Measurements from ENCODE around the gene CKAP4.

Gene CKAP4

DNA sequence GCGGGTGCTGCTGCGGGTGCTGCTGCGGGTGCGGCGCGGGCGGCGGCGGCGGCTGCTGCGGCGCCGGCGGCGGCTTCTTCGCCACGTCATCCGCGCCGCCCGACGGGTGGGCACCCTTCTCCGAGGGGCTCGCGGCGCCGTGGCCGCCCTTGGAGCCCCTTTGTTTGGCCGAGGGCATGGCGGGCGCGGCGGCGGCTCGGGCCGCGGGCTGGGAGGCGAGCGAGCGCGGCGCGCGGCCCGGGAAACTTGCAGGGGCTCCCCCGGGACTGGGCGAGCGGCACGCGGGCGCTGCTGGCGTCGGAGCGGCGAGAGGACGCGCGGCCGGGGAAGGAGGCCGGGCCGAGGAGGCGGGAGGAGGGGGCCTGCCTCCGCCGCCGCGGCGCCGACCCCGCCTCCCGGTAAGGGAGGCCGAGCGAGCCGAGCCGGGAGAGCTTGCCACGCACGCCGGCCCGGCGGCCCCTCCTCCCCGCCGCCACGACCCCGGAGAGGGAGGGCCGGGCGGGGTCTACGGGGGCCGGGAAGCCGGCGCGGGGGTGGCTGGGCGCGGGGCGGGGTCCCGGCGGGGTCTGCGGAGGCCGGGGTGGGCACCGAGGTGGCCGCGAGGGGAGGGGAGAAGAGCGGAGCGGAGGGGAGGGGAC is at the start of gene CKAP4:
CKAP4 (minus strand) TSS at position 347 of the 638 bp plus-strand sequence; CDS start at position 178, 169 bp downstream.
- Histone ChIP-seq H3K27ac (ENCODE audit: low read length) (peak within 1 kb of the TSS; percentile 94), H2AFZ (ENCODE audit: low read length) (peak within 1 kb of the TSS; percentile 68)

DNA sequence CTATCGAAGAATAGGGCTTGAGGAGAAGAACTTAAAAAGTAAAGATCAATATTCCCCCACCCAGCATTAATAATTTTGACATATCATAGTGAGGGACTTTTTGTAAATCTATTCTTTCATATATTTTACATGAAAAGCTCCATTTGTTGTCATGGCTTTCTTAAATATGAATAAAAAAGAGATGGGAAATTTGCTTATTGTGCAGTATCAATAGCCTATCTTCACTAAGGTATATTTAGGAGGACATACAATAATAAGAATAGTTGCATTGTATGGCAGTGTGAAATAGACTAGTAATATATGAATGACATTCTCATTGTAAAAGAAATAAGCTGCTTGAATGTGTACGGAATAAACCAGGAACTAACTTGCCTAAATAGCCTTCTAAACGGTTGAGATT is 49.3 kb upstream of the CKAP4 start:
- TF ChIP-seq CTCF (IDR thresholded peaks at IDR 0.05; ENCODE audit: low read length) (no peak), EZH2 (optimal IDR thresholded peaks at IDR 0.05; ENCODE audit: low read depth, low read length) (no peak), EZH2phosphoT487 (IDR thresholded peaks at IDR 0.05; ENCODE audit: low read length) (no peak)
- H3K4me2 ChIP-seq (ENCODE audit: low read depth, low read length), result no peak overlapping the region
- no peaks in the 10 kb centered on the region for H3K9me3 ChIP-seq (replicated peaks; ENCODE audit: insufficient read depth, low read length)
- H3K4me1 ChIP-seq (ENCODE audit: low read length), result peaks cover 13% of the 10 kb centered on the region
- H2AFZ ChIP-seq (ENCODE audit: low read length), result no peak overlapping the region
- H3K36me3 ChIP-seq (replicated peaks; ENCODE audit: insufficient read depth, low read length), result no peaks in the 10 kb centered on the region
- H3K79me2 ChIP-seq (ENCODE audit: low read length), result no peaks in the 10 kb centered on the region
- H4K20me1 ChIP-seq (ENCODE audit: insufficient read depth, low read length), result no peaks in the 10 kb centered on the region
- no peaks in the 10 kb centered on the region for H3F3A ChIP-seq (ENCODE audit: insufficient read depth, low read length)
- H3K9me2 ChIP-seq (replicated peaks; ENCODE audit: insufficient read depth, low read length), result no peaks in the 10 kb centered on the region
- H3K27me3 ChIP-seq (replicated peaks; ENCODE audit: insufficient read depth, low read length), result no peaks in the 10 kb centered on the region
- H3K4me3 ChIP-seq (ENCODE audit: low read length), result no peak overlapping the region
- no peak overlapping the region for H3K27ac ChIP-seq (ENCODE audit: low read length)
- DNase-seq, result no peak
- no peak overlapping the region for H3K9ac ChIP-seq (ENCODE audit: low read length)

More for the DNA sequence above, at the start of gene CKAP4:
- Histone ChIP-seq H3K4me2 (ENCODE audit: low read depth, low read length) (peak within 1 kb of the TSS; percentile 96), H3K4me3 (ENCODE audit: low read length) (peak within 1 kb of the TSS; percentile 93), H3K27me3 (replicated peaks; ENCODE audit: insufficient read depth, low read length) (no peaks in the 10 kb centered on the region), H3K4me1 (ENCODE audit: low read length) (peaks cover 31% of the 10 kb centered on the region), H3F3A (ENCODE audit: insufficient read depth, low read length) (peaks cover 24% of the 10 kb centered on the region), H3K9ac (ENCODE audit: low read length) (peak within 1 kb of the TSS; percentile 86), H3K79me2 (ENCODE audit: low read length) (peaks cover 25% of the 10 kb centered on the region), H3K9me3 (replicated peaks; ENCODE audit: insufficient read depth, low read length) (no peaks in the 10 kb centered on the region), H3K9me2 (replicated peaks; ENCODE audit: insufficient read depth, low read length) (no peaks in the 10 kb centered on the region), H4K20me1 (ENCODE audit: insufficient read depth, low read length) (no peaks in the 10 kb centered on the region), H3K36me3 (replicated peaks; ENCODE audit: insufficient read depth, low read length) (no peaks in the 10 kb centered on the region)
- peak; percentile 76 for DNase-seq
- no peak for TF ChIP-seq EZH2 (optimal IDR thresholded peaks at IDR 0.05; ENCODE audit: low read depth, low read length)
- TF ChIP-seq EZH2phosphoT487 (IDR thresholded peaks at IDR 0.05; ENCODE audit: low read length), result no peak
- no peak for TF ChIP-seq CTCF (IDR thresholded peaks at IDR 0.05; ENCODE audit: low read length)

- H3K4me3 ChIP-seq (ENCODE audit: low read length), result no peak overlapping the region
These were observed 48.5 kb upstream of the CKAP4 start for GRCh38 chr12:106296179-106296877.

More at GRCh38 chr12:106296179-106296877, 48.5 kb upstream of the CKAP4 start:
- Histone ChIP-seq H2AFZ (ENCODE audit: low read length) (no peak overlapping the region), H4K20me1 (ENCODE audit: insufficient read depth, low read length) (no peaks in the 10 kb centered on the region), H3K9me2 (replicated peaks; ENCODE audit: insufficient read depth, low read length) (no peaks in the 10 kb centered on the region), H3K27me3 (replicated peaks; ENCODE audit: insufficient read depth, low read length) (no peaks in the 10 kb centered on the region), H3K9me3 (replicated peaks; ENCODE audit: insufficient read depth, low read length) (no peaks in the 10 kb centered on the region), H3F3A (ENCODE audit: insufficient read depth, low read length) (no peaks in the 10 kb centered on the region), H3K36me3 (replicated peaks; ENCODE audit: insufficient read depth, low read length) (no peaks in the 10 kb centered on the region), H3K79me2 (ENCODE audit: low read length) (no peaks in the 10 kb centered on the region), H3K4me1 (ENCODE audit: low read length) (peaks cover 9% of the 10 kb centered on the region), H3K27ac (ENCODE audit: low read length) (no peak overlapping the region), H3K4me2 (ENCODE audit: low read depth, low read length) (no peak overlapping the region), H3K9ac (ENCODE audit: low read length) (no peak overlapping the region)
- DNase-seq, result no peak
- TF ChIP-seq EZH2phosphoT487 (IDR thresholded peaks at IDR 0.05; ENCODE audit: low read length) (no peak), EZH2 (optimal IDR thresholded peaks at IDR 0.05; ENCODE audit: low read depth, low read length) (no peak), CTCF (IDR thresholded peaks at IDR 0.05; ENCODE audit: low read length) (no peak)
